ENCODE measurements around the gene MUC20.

DNA sequence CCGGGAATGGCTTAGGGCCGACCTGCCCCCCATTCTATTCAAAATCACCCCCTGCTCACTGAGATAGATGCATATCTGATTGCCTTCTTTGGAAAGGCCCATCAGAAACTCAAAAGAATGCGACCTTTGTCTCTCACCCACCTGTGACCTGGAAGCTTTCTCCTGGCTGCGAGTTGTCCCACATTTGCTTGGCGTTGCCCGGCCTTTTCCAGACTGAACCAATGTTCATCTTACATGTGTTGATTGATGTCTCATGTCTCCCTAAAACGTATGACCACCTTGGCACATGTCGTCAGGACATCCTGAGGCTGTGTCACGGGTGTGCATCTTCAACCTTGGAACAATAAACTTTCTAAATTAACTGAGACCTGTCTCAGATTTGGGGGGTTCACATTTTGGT is 3.4 kb upstream of the MUC20 start:
- TF ChIP-seq POLR2A (IDR thresholded peaks at IDR 0.05), result no peak
- TF ChIP-seq, protein P1, sequence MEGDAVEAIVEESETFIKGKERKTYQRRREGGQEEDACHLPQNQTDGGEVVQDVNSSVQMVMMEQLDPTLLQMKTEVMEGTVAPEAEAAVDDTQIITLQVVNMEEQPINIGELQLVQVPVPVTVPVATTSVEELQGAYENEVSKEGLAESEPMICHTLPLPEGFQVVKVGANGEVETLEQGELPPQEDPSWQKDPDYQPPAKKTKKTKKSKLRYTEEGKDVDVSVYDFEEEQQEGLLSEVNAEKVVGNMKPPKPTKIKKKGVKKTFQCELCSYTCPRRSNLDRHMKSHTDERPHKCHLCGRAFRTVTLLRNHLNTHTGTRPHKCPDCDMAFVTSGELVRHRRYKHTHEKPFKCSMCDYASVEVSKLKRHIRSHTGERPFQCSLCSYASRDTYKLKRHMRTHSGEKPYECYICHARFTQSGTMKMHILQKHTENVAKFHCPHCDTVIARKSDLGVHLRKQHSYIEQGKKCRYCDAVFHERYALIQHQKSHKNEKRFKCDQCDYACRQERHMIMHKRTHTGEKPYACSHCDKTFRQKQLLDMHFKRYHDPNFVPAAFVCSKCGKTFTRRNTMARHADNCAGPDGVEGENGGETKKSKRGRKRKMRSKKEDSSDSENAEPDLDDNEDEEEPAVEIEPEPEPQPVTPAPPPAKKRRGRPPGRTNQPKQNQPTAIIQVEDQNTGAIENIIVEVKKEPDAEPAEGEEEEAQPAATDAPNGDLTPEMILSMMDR (IDR thresholded peaks at IDR 0.05), result no peak
- no peak for TF ChIP-seq EP300 (IDR thresholded peaks at IDR 0.05)

Data from ovary (tissue), 3 donors.